OCI-LY1 (cell line): ENCODE measurements around the gene TXNRD3.

Experiments
- H2AFZ ChIP-seq: fragments of 200-600 bp; sonication (generic), shearing (Covaris generic); 2 replicates; pipeline ENCODE4 v1.6.0; 2014; ENCODE audit warnings: antibody characterized with exemption, mild to moderate bottlenecking, low read length
- H3F3A ChIP-seq: fragments of 200-600 bp; sonication (generic), shearing (Covaris generic); 2 replicates; pipeline ENCODE4 v1.6.0; 2014; ENCODE audit warnings: mild to moderate bottlenecking, antibody characterized with exemption, low read length, moderate library complexity; ENCODE audit not compliant: insufficient read depth
- H3K27ac ChIP-seq: fragments of 200-600 bp; sonication (generic); 2 replicates; pipeline ENCODE4 v1.5.1; 2014; ENCODE audit warnings: low read length, mixed run types, mild to moderate bottlenecking, low read depth; ENCODE audit not compliant: poor library complexity, severe bottlenecking
- H3K27me3 ChIP-seq: fragments of 200-600 bp; sonication (generic); 2 replicates; pipeline ENCODE4 v1.6.0; 2014; ENCODE audit warnings: antibody characterized with exemption, mild to moderate bottlenecking, low read length, moderate library complexity; ENCODE audit not compliant: insufficient read depth
- H3K36me3 ChIP-seq: fragments of 200-600 bp; sonication (generic); 2 replicates; pipeline ENCODE4 v1.6.1; 2014; ENCODE audit warnings: mild to moderate bottlenecking, antibody characterized with exemption, low read length, moderate library complexity, mixed read lengths; ENCODE audit not compliant: insufficient read depth
- H3K4me1 ChIP-seq: fragments of 200-600 bp; sonication (generic); 2 replicates; pipeline ENCODE4 v1.5.1; 2014; ENCODE audit warnings: mild to moderate bottlenecking, low read length, moderate library complexity; ENCODE audit not compliant: insufficient read depth, severe bottlenecking
- H3K4me2 ChIP-seq: fragments of 200-600 bp; sonication (generic), shearing (Covaris generic); 2 replicates; pipeline ENCODE4 v1.6.1; 2014; ENCODE audit warnings: low read length
- H3K4me3 ChIP-seq: fragments of 200-600 bp; sonication (generic); 2 replicates; pipeline ENCODE4 v1.5.1; 2014; ENCODE audit warnings: low read length, low read depth, mild to moderate bottlenecking, mixed read lengths; ENCODE audit not compliant: poor library complexity, severe bottlenecking
- H3K79me2 ChIP-seq: fragments of 200-600 bp; shearing (Covaris generic); 2 replicates; pipeline ENCODE4 v1.6.1; 2016; ENCODE audit warnings: mixed run types, low read length, mixed read lengths; ENCODE audit not compliant: insufficient read depth
- H3K9ac ChIP-seq: fragments of 200-600 bp; sonication (generic), shearing (Covaris generic); 2 replicates; pipeline ENCODE4 v1.6.1; 2014; ENCODE audit warnings: mild to moderate bottlenecking, low read length, mixed read lengths
- H3K9me2 ChIP-seq: fragments of 200-600 bp; sonication (generic), shearing (Covaris generic); 2 replicates; pipeline ENCODE4 v1.6.1; 2014; ENCODE audit warnings: low read depth, mild to moderate bottlenecking, low read length, mixed read lengths
- H3K9me3 ChIP-seq: fragments of 200-600 bp; shearing (Covaris generic); 2 replicates; pipeline ENCODE4 v1.6.1; 2014; ENCODE audit warnings: low read length, mixed read lengths
- H4K20me1 ChIP-seq: fragments of 200-600 bp; sonication (generic), shearing (Covaris generic); 2 replicates; pipeline ENCODE4 v1.6.0; 2016; ENCODE audit warnings: mild to moderate bottlenecking, low read length; ENCODE audit not compliant: insufficient read depth
- CTCF ChIP-seq: fragments of 200-600 bp; sonication (generic), shearing (Covaris generic); IDR thresholded peaks from 2 replicates; pipeline ENCODE4 v1.5.1; 2017; ENCODE audit warnings: mild to moderate bottlenecking, antibody characterized with exemption, low read length, moderate library complexity, mixed read lengths
- EZH2 ChIP-seq: fragments of 200-600 bp; sonication (generic), shearing (Covaris generic); IDR thresholded peaks from 2 replicates; pipeline ENCODE4 v1.8.0; 2017; ENCODE audit warnings: borderline replicate concordance, mixed run types, mild to moderate bottlenecking, antibody characterized with exemption, low read length, moderate library complexity, mixed read lengths

TXNRD3 gene

GRCh38 chr3:126612479-126613205 is 42.3 kb downstream of the TXNRD3 start:
- Histone ChIP-seq H3K36me3 (no peaks in the 10 kb centered on the region), H3K9ac (no peak overlapping the region), H3K27ac (no peak overlapping the region), H3K4me1 (no peaks in the 10 kb centered on the region), H2AFZ (no peak overlapping the region), H3K79me2 (no peaks in the 10 kb centered on the region), H3K9me3 (no peaks in the 10 kb centered on the region), H3K4me3 (no peak overlapping the region), H4K20me1 (no peaks in the 10 kb centered on the region), H3F3A (no peaks in the 10 kb centered on the region), H3K4me2 (no peak overlapping the region), H3K9me2 (no peaks in the 10 kb centered on the region), H3K27me3 (no peaks in the 10 kb centered on the region)
- TF ChIP-seq CTCF (no peak), EZH2 (no peak)

- TF ChIP-seq CTCF (no peak), EZH2 (no peak)
- Histone ChIP-seq H2AFZ (no peak overlapping the region), H3K9me2 (no peaks in the 10 kb centered on the region), H3F3A (no peaks in the 10 kb centered on the region), H3K4me2 (no peak overlapping the region), H3K79me2 (no peaks in the 10 kb centered on the region), H4K20me1 (no peaks in the 10 kb centered on the region), H3K27ac (no peak overlapping the region), H3K9ac (no peak overlapping the region), H3K27me3 (no peaks in the 10 kb centered on the region), H3K36me3 (no peaks in the 10 kb centered on the region), H3K4me1 (no peaks in the 10 kb centered on the region), H3K9me3 (no peaks in the 10 kb centered on the region), H3K4me3 (no peak overlapping the region)
These were observed 45.0 kb downstream of the TXNRD3 start for GRCh38 chr3:126609909-126610308.

- Histone ChIP-seq H4K20me1 (no peaks in the 10 kb centered on the region), H3K36me3 (no peaks in the 10 kb centered on the region), H3K27me3 (no peaks in the 10 kb centered on the region), H3F3A (no peaks in the 10 kb centered on the region), H3K4me3 (no peak overlapping the region), H2AFZ (no peak overlapping the region), H3K9ac (no peak overlapping the region), H3K4me2 (no peak overlapping the region), H3K4me1 (no peaks in the 10 kb centered on the region), H3K79me2 (no peaks in the 10 kb centered on the region), H3K27ac (no peak overlapping the region), H3K9me3 (no peaks in the 10 kb centered on the region), H3K9me2 (no peaks in the 10 kb centered on the region)
- TF ChIP-seq CTCF: no peak
- TF ChIP-seq EZH2: no peak
These were observed 47.6 kb downstream of the TXNRD3 start for GRCh38 chr3:126607214-126607908.
